ENCODE measurements around the gene CCDC60.

Gene CCDC60

GRCh38 chr12:119372540-119372939 is 38.0 kb downstream of the CCDC60 start:
- H3K36me3 ChIP-seq (ENCODE audit: insufficient read depth, low read depth, low read length): no peaks in the 10 kb centered on the region
- H3K4me3 ChIP-seq (ENCODE audit: low read length): no peak overlapping the region
- H3K4me1 ChIP-seq (ENCODE audit: insufficient read depth, low read length): peaks cover 19% of the 10 kb centered on the region; the same call in 1 of the 2 replicates
- no peaks in the 10 kb centered on the region for H3K27me3 ChIP-seq (ENCODE audit: insufficient read depth, low read length)
- H3K9ac ChIP-seq (ENCODE audit: low read depth, low read length): no peak overlapping the region
- H3K27ac ChIP-seq (ENCODE audit: low read length): no peak overlapping the region
- no peaks in the 10 kb centered on the region for H3K9me3 ChIP-seq (ENCODE audit: insufficient read depth, low read depth, low read length)

- no peaks in the 10 kb centered on the region for H3K36me3 ChIP-seq (ENCODE audit: insufficient read depth, low read depth, low read length)
- H3K9ac ChIP-seq (ENCODE audit: low read depth, low read length): no peak overlapping the region
- peaks cover 19% of the 10 kb centered on the region; the same call in 1 of the 2 replicates for H3K4me1 ChIP-seq (ENCODE audit: insufficient read depth, low read length)
- no peak overlapping the region for H3K4me3 ChIP-seq (ENCODE audit: low read length)
- no peaks in the 10 kb centered on the region for H3K27me3 ChIP-seq (ENCODE audit: insufficient read depth, low read length)
- no peak overlapping the region for H3K27ac ChIP-seq (ENCODE audit: low read length)
- no peaks in the 10 kb centered on the region for H3K9me3 ChIP-seq (ENCODE audit: insufficient read depth, low read depth, low read length)
Observed at GRCh38 chr12:119373001-119373400, 38.5 kb downstream of the CCDC60 start.

- no peak overlapping the region for H3K27ac ChIP-seq (ENCODE audit: low read length)
- no peaks in the 10 kb centered on the region for H3K27me3 ChIP-seq (ENCODE audit: insufficient read depth, low read length)
- no peak overlapping the region for H3K4me3 ChIP-seq (ENCODE audit: low read length)
- H3K9me3 ChIP-seq (ENCODE audit: insufficient read depth, low read depth, low read length): no peaks in the 10 kb centered on the region
- peaks cover 15% of the 10 kb centered on the region; the same call in 1 of the 2 replicates for H3K4me1 ChIP-seq (ENCODE audit: insufficient read depth, low read length)
- no peaks in the 10 kb centered on the region for H3K36me3 ChIP-seq (ENCODE audit: insufficient read depth, low read depth, low read length)
- no peak overlapping the region for H3K9ac ChIP-seq (ENCODE audit: low read depth, low read length)
Observed at GRCh38 chr12:119373666-119374065, 39.1 kb downstream of the CCDC60 start.

GRCh38 chr12:119374635-119375034 is 40.1 kb downstream of the CCDC60 start:
- Histone ChIP-seq H3K9ac (ENCODE audit: low read depth, low read length) (no peak overlapping the region), H3K9me3 (ENCODE audit: insufficient read depth, low read depth, low read length) (no peaks in the 10 kb centered on the region), H3K27ac (ENCODE audit: low read length) (no peak overlapping the region), H3K4me1 (ENCODE audit: insufficient read depth, low read length) (peaks cover 5% of the 10 kb centered on the region; the same call in 1 of the 2 replicates), H3K27me3 (ENCODE audit: insufficient read depth, low read length) (no peaks in the 10 kb centered on the region), H3K4me3 (ENCODE audit: low read length) (no peak overlapping the region), H3K36me3 (ENCODE audit: insufficient read depth, low read depth, low read length) (no peaks in the 10 kb centered on the region)

- no peaks in the 10 kb centered on the region for H3K27me3 ChIP-seq (ENCODE audit: insufficient read depth, low read length)
- no peaks in the 10 kb centered on the region for H3K36me3 ChIP-seq (ENCODE audit: insufficient read depth, low read depth, low read length)
- no peak overlapping the region for H3K4me3 ChIP-seq (ENCODE audit: low read length)
- no peaks in the 10 kb centered on the region; the same call in 1 of the 2 replicates for H3K4me1 ChIP-seq (ENCODE audit: insufficient read depth, low read length)
- no peaks in the 10 kb centered on the region for H3K9me3 ChIP-seq (ENCODE audit: insufficient read depth, low read depth, low read length)
- H3K27ac ChIP-seq (ENCODE audit: low read length): no peak overlapping the region
- no peak overlapping the region for H3K9ac ChIP-seq (ENCODE audit: low read depth, low read length)
Observed at GRCh38 chr12:119375075-119375882, 40.8 kb downstream of the CCDC60 start.

GRCh38 chr12:119375883-119376190 is 41.3 kb downstream of the CCDC60 start:
- H3K4me1 ChIP-seq (ENCODE audit: insufficient read depth, low read length): 0 out of 2 replicates have a peak, but pooled peaks cover under 1% of the 10 kb centered on the region
- no peak overlapping the region for H3K9ac ChIP-seq (ENCODE audit: low read depth, low read length)
- H3K36me3 ChIP-seq (ENCODE audit: insufficient read depth, low read depth, low read length): no peaks in the 10 kb centered on the region
- H3K4me3 ChIP-seq (ENCODE audit: low read length): no peak overlapping the region
- no peak overlapping the region for H3K27ac ChIP-seq (ENCODE audit: low read length)
- no peaks in the 10 kb centered on the region for H3K9me3 ChIP-seq (ENCODE audit: insufficient read depth, low read depth, low read length)
- H3K27me3 ChIP-seq (ENCODE audit: insufficient read depth, low read length): no peaks in the 10 kb centered on the region

- 0 out of 2 replicates have a peak, but pooled peaks cover 2% of the 10 kb centered on the region for H3K4me1 ChIP-seq (ENCODE audit: insufficient read depth, low read length)
- no peak overlapping the region for H3K4me3 ChIP-seq (ENCODE audit: low read length)
- H3K27ac ChIP-seq (ENCODE audit: low read length): no peak overlapping the region
Observed at GRCh38 chr12:119378903-119379302, 44.4 kb downstream of the CCDC60 start.

GRCh38 chr12:119381471-119382235 is 47.1 kb downstream of the CCDC60 start:
- Histone ChIP-seq H3K9ac (ENCODE audit: low read depth, low read length) (no peak overlapping the region), H3K9me3 (ENCODE audit: insufficient read depth, low read depth, low read length) (no peaks in the 10 kb centered on the region), H3K4me1 (ENCODE audit: insufficient read depth, low read length) (peaks cover 2% of the 10 kb centered on the region; the same call in 1 of the 2 replicates), H3K27me3 (ENCODE audit: insufficient read depth, low read length) (no peaks in the 10 kb centered on the region), H3K27ac (ENCODE audit: low read length) (no peak overlapping the region), H3K36me3 (ENCODE audit: insufficient read depth, low read depth, low read length) (no peaks in the 10 kb centered on the region), H3K4me3 (ENCODE audit: low read length) (no peak overlapping the region)

More at GRCh38 chr12:119378903-119379302, 44.4 kb downstream of the CCDC60 start:
- Histone ChIP-seq H3K27me3 (ENCODE audit: insufficient read depth, low read length) (no peaks in the 10 kb centered on the region), H3K9ac (ENCODE audit: low read depth, low read length) (no peak overlapping the region), H3K9me3 (ENCODE audit: insufficient read depth, low read depth, low read length) (no peaks in the 10 kb centered on the region), H3K36me3 (ENCODE audit: insufficient read depth, low read depth, low read length) (no peaks in the 10 kb centered on the region)

GRCh38 chr12:119383206-119383605 is 48.7 kb downstream of the CCDC60 start:
- Histone ChIP-seq H3K9me3 (ENCODE audit: insufficient read depth, low read depth, low read length) (no peaks in the 10 kb centered on the region), H3K4me1 (ENCODE audit: insufficient read depth, low read length) (peaks cover 11% of the 10 kb centered on the region), H3K27me3 (ENCODE audit: insufficient read depth, low read length) (no peaks in the 10 kb centered on the region), H3K4me3 (ENCODE audit: low read length) (no peak overlapping the region), H3K27ac (ENCODE audit: low read length) (no peak overlapping the region), H3K9ac (ENCODE audit: low read depth, low read length) (no peak overlapping the region), H3K36me3 (ENCODE audit: insufficient read depth, low read depth, low read length) (no peaks in the 10 kb centered on the region)

GRCh38 chr12:119384340-119384739 is 49.8 kb downstream of the CCDC60 start:
- no peaks in the 10 kb centered on the region for H3K9me3 ChIP-seq (ENCODE audit: insufficient read depth, low read depth, low read length)

GRCh38 chr12:119385659-119386058 is 51.1 kb downstream of the CCDC60 start:
- Histone ChIP-seq H3K36me3 (ENCODE audit: insufficient read depth, low read depth, low read length) (no peaks in the 10 kb centered on the region), H3K4me3 (ENCODE audit: low read length) (no peak overlapping the region), H3K27ac (ENCODE audit: low read length) (no peak overlapping the region), H3K27me3 (ENCODE audit: insufficient read depth, low read length) (no peaks in the 10 kb centered on the region), H3K9me3 (ENCODE audit: insufficient read depth, low read depth, low read length) (no peaks in the 10 kb centered on the region), H3K4me1 (ENCODE audit: insufficient read depth, low read length) (peaks cover 17% of the 10 kb centered on the region), H3K9ac (ENCODE audit: low read depth, low read length) (no peak overlapping the region)

More at GRCh38 chr12:119384340-119384739, 49.8 kb downstream of the CCDC60 start:
- no peak overlapping the region for H3K27ac ChIP-seq (ENCODE audit: low read length)
- H3K4me1 ChIP-seq (ENCODE audit: insufficient read depth, low read length): peaks cover 11% of the 10 kb centered on the region
- H3K36me3 ChIP-seq (ENCODE audit: insufficient read depth, low read depth, low read length): no peaks in the 10 kb centered on the region
- no peak overlapping the region for H3K4me3 ChIP-seq (ENCODE audit: low read length)
- no peaks in the 10 kb centered on the region for H3K27me3 ChIP-seq (ENCODE audit: insufficient read depth, low read length)
- H3K9ac ChIP-seq (ENCODE audit: low read depth, low read length): no peak overlapping the region

GRCh38 chr12:119389687-119390086 is 55.2 kb downstream of the CCDC60 start:
- peaks cover 20% of the 10 kb centered on the region for H3K4me1 ChIP-seq (ENCODE audit: insufficient read depth, low read length)
- no peak overlapping the region for H3K4me3 ChIP-seq (ENCODE audit: low read length)

More at GRCh38 chr12:119389687-119390086, 55.2 kb downstream of the CCDC60 start:
- no peaks in the 10 kb centered on the region for H3K36me3 ChIP-seq (ENCODE audit: insufficient read depth, low read depth, low read length)
- H3K27ac ChIP-seq (ENCODE audit: low read length): no peak overlapping the region
- no peaks in the 10 kb centered on the region for H3K9me3 ChIP-seq (ENCODE audit: insufficient read depth, low read depth, low read length)
- H3K9ac ChIP-seq (ENCODE audit: low read depth, low read length): no peak overlapping the region
- no peaks in the 10 kb centered on the region for H3K27me3 ChIP-seq (ENCODE audit: insufficient read depth, low read length)

Measured in iPS-20b (cell line).